Breast epithelium (tissue), 4 donors: ENCODE results near the gene MAD1L1. TPM values are rescaled to one million over a fixed set of nuclear protein-coding genes. Genes with fewer than 3 reads are reported as not detected.
A peak's percentile ranks its signal among the peaks of the same experiment; 100 is the strongest.

Experiments used
- DNase-seq, 2 donors: peaks; one replicate each; pipeline ENCODE4 v3.0.0-alpha.2; 2019; ENCODE audit warnings: low spot score in 2 of 2
- H3K27ac ChIP-seq, 2 donors: fragments of 200-600 bp; sonication (generic) in 1 of 2; one replicate each; pipeline ENCODE4 v1.5.1; 2016 to 2019; ENCODE audit warnings: mild to moderate bottlenecking in 1 of 2
- H3K27me3 ChIP-seq, 2 donors: fragments of 200-600 bp; sonication (generic) in 1 of 2; one replicate each; pipeline versions ENCODE4 v1.5.1 to v1.6.0; 2017 to 2019; ENCODE audit warnings: control low read depth in 1 of 2, mild to moderate bottlenecking in 1 of 2
- H3K36me3 ChIP-seq: fragments of 200-600 bp; one replicate; pipeline ENCODE4 v1.5.1; 2019
- H3K4me1 ChIP-seq, 2 donors: fragments of 200-600 bp; sonication (generic); one replicate each; pipeline ENCODE4 v1.5.1; 2016 to 2019; ENCODE audit warnings: control low read depth in 1 of 2
- H3K4me3 ChIP-seq, 3 donors: fragments of 200-600 bp; sonication (generic); 1 replicate in 2 of 3; 2 replicates in 1 of 3; pipeline ENCODE4 v1.5.1; 2016 to 2019; ENCODE audit warnings: mild to moderate bottlenecking in 3 of 3, moderate library complexity in 2 of 3
- H3K9me3 ChIP-seq, 2 donors: fragments of 200-600 bp; sonication (generic) in 1 of 2; one replicate each; pipeline ENCODE4 v1.5.1; 2016 to 2019; ENCODE audit warnings: control low read depth in 1 of 2
- POLR2A ChIP-seq: fragments of 450-650 bp; IDR thresholded peaks from one replicate; pipeline ENCODE4 v1.6.1; 2016; ENCODE audit warnings: antibody characterized with exemption, mild to moderate bottlenecking, moderate library complexity
- POLR2AphosphoS5 ChIP-seq, 3 donors: sonication (generic); formaldehyde crosslinking; IDR thresholded peaks; one replicate each; pipeline ENCODE4 v1.6.1; 2017; ENCODE audit warnings: antibody characterized with exemption in 3 of 3
- intact Hi-C: fragments of 100-400 bp; cut with DNase I; formaldehyde crosslinking; loops from one replicate; pipeline ENCODE4 v1.15.1; 2023; ENCODE audit warnings: low total_unique reads
- total RNA-seq, 3 donors: library from RNA; depleted of rRNA; stranded (reverse); fragments of >200 nt; gene quantifications; one replicate each; pipeline ENCODE4 v1.1.0, GENCODE V29; 2016
- TF ChIP-seq, protein P1 (sequence below), 3 donors: fragments of 450-650 bp; IDR thresholded peaks; one replicate each; pipeline ENCODE4 v1.5.1; 2016 to 2017; ENCODE audit warnings: antibody characterized with exemption in 3 of 3, mild to moderate bottlenecking in 3 of 3, moderate library complexity in 3 of 3

The MAD1L1 gene
- total RNA-seq, 3 donors from 2014 or later = 27.7 to 33.9 (median 28.8) TPM

DNA sequence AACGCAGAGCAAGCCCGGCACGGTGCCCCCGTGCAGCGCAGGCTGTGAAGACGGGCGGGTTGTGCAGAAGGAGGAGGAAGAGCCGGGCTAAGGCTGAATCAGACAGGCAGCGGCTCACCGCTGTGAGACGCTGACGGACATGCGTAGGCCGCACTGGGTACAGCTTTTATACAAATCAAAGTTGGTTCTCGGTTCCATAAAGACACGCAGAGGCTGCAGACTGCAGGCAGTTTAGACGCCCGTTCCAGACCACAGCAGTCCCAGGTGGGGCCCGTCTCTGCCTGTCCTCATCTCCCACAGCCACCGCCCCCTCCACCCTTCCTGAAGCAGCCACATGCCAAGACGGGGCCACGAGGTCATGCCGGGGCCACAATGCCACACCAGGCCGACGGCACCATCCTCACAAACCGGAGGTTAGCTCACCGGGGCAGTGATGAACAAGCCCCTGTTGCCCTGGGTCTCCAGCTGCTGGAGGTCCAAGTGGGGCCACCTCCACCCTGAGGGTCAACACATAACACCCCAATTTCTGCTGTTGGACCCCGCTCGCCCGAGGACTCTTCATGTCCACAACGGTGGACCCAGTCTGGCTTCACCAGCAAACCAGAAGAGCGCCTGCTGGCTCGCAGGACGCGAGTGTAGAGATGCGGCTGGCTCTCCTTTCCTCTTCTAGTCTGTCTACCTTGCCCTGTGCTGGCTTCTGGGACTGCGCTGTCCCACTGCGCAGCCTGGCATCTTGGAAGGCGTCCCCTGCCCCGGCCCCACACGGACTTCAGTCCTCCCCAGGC lies 335.5 kb downstream of the MAD1L1 start:
- Histone ChIP-seq H3K36me3 (no peaks in the 10 kb centered on the region), H3K27me3 (no peaks in the 10 kb centered on the region), H3K4me1 (no peaks in the 10 kb centered on the region), H3K4me3 (no peak overlapping the region), H3K27ac (no peak overlapping the region), H3K9me3 (no peaks in the 10 kb centered on the region)
- intact Hi-C loops = no loop called here
- no peak for DNase-seq
- TF ChIP-seq POLR2A (no peak), POLR2AphosphoS5 (IDR thresholded peaks at IDR 0.05) (no peak)
- TF ChIP-seq, protein P1, sequence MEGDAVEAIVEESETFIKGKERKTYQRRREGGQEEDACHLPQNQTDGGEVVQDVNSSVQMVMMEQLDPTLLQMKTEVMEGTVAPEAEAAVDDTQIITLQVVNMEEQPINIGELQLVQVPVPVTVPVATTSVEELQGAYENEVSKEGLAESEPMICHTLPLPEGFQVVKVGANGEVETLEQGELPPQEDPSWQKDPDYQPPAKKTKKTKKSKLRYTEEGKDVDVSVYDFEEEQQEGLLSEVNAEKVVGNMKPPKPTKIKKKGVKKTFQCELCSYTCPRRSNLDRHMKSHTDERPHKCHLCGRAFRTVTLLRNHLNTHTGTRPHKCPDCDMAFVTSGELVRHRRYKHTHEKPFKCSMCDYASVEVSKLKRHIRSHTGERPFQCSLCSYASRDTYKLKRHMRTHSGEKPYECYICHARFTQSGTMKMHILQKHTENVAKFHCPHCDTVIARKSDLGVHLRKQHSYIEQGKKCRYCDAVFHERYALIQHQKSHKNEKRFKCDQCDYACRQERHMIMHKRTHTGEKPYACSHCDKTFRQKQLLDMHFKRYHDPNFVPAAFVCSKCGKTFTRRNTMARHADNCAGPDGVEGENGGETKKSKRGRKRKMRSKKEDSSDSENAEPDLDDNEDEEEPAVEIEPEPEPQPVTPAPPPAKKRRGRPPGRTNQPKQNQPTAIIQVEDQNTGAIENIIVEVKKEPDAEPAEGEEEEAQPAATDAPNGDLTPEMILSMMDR (IDR thresholded peaks at IDR 0.05) = no peak

DNA sequence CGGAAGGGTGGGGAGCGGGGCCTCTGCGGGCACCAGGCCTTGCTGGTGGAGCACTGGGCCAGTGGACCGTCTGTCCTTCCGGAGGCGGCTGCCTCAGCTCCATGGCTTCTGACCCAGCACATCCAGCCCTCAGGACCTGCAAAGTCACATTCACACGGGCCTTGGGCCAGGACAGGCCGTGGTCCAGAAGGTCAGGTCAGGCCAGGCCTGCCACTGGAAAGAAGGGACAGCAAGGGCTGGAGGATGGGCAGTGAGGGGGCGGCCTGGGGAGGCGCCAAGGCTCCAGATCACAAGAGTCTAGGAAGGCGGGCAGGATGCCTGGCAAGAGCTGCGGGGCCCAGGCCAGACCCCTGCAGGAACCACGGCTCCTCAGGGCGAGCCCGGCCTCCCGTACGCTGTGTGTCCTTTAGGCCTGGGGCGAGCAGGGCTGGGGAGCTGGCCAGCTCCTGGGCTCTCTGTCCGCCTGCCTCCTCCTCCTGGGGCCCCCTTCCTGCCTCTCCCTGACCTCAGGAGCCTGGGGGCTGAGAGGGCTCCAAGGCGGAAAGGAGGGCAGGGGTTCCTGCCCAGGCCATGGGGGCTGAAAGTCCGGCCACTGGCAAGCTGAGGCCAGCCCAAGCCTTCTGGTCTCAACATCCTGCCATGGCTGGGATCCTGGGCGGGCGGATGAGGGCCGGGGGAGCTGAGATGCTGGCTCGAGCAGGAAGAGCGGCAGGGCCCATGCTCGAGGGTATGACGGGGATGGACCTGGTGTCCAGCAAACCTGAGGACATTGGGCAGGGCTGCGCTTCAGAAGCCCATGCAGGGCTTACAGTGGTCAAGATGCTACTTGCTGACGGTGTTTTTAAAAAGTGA lies 336.9 kb downstream of the MAD1L1 start:
- Histone ChIP-seq H3K9me3 (no peaks in the 10 kb centered on the region), H3K27ac (peak overlapping the region in 1 of 2 donors; percentile 19), H3K27me3 (no peaks in the 10 kb centered on the region), H3K36me3 (no peaks in the 10 kb centered on the region), H3K4me1 (no peaks in the 10 kb centered on the region), H3K4me3 (no peak overlapping the region)
- TF ChIP-seq POLR2AphosphoS5 (IDR thresholded peaks at IDR 0.05) (no peak), POLR2A (no peak)
- TF ChIP-seq, protein P1 (IDR thresholded peaks at IDR 0.05) = no peak
- intact Hi-C loops = no loop called here
- DNase-seq = no peak

GRCh38 chr7:1894906-1895663 lies 337.7 kb downstream of the MAD1L1 start:
- no peaks in the 10 kb centered on the region for H3K4me1 ChIP-seq
- no peaks in the 10 kb centered on the region for H3K27me3 ChIP-seq
- H3K27ac ChIP-seq = peak overlapping the region in 1 of 2 donors; percentile 7
- H3K36me3 ChIP-seq = no peaks in the 10 kb centered on the region
- no peaks in the 10 kb centered on the region for H3K9me3 ChIP-seq
- no peak overlapping the region for H3K4me3 ChIP-seq
- TF ChIP-seq POLR2A = no peak
- TF ChIP-seq, protein P1 (IDR thresholded peaks at IDR 0.05) = no peak
- TF ChIP-seq POLR2AphosphoS5 (IDR thresholded peaks at IDR 0.05) = no peak
- intact Hi-C loops = no loop called here
- no peak for DNase-seq

GRCh38 chr7:1894313-1894900 lies 338.3 kb downstream of the MAD1L1 start:
- TF ChIP-seq, protein P1 (IDR thresholded peaks at IDR 0.05) = no peak
- TF ChIP-seq POLR2A = no peak
- TF ChIP-seq POLR2AphosphoS5 (IDR thresholded peaks at IDR 0.05) = no peak
- no peak for DNase-seq
- Histone ChIP-seq H3K4me3 (no peak overlapping the region), H3K27ac (no peak overlapping the region), H3K36me3 (no peaks in the 10 kb centered on the region), H3K9me3 (no peaks in the 10 kb centered on the region), H3K4me1 (no peaks in the 10 kb centered on the region), H3K27me3 (no peaks in the 10 kb centered on the region)
- intact Hi-C loops = no loop called here
